Activated CD4-positive, alpha-beta memory T cell treated with anti-CD3 and anti-CD28 coated beads for 36 hours (primary cell): Measurements from ENCODE around the gene TPPP3. TPM values are rescaled to one million over a fixed set of nuclear protein-coding genes. Genes with fewer than 3 reads are reported as not detected.

ENCODE experiments used
- CTCF ChIA-PET: fragments of 350-600 bp; sonication (Branson Sonifier 250); formaldehyde crosslinking; loops from one replicate; lab custom pipeline; 2021; ENCODE audit warnings: antibody characterized with exemption, inconsistent platforms; lab: Charles Lee
- POLR2A ChIA-PET: fragments of 350-600 bp; sonication (Branson Sonifier 250); formaldehyde crosslinking; loops from one replicate; lab custom pipeline; 2021; ENCODE audit warnings: antibody characterized with exemption; lab: Charles Lee
- DNase-seq: peaks from one replicate; pipeline ENCODE4 v3.0.0-alpha.2; 2020
- H3K27ac Mint-ChIP-seq: one replicate; pipeline ENCODE4 v1.8.0; 2021; ENCODE audit warnings: mixed read lengths
- H3K27me3 Mint-ChIP-seq: one replicate; pipeline ENCODE4 v1.8.0; 2021; ENCODE audit warnings: mixed read lengths
- H3K36me3 Mint-ChIP-seq: one replicate; pipeline ENCODE4 v1.8.0; 2021; ENCODE audit warnings: mixed read lengths
- H3K4me1 Mint-ChIP-seq: one replicate; pipeline ENCODE4 v1.8.0; 2021; ENCODE audit warnings: low read depth, mixed read lengths
- H3K4me3 Mint-ChIP-seq: one replicate; pipeline ENCODE4 v1.8.0; 2021; ENCODE audit warnings: mild to moderate bottlenecking, mixed read lengths
- H3K9me3 Mint-ChIP-seq: one replicate; pipeline ENCODE4 v1.8.0; 2021; ENCODE audit warnings: mixed read lengths
- intact Hi-C: fragments of 100-400 bp; cut with micrococcal nuclease; formaldehyde crosslinking; loops from one replicate; pipeline ENCODE4 v1.15.1; 2023
- total RNA-seq, 2 experiments: library from RNA; stranded (reverse); gene quantifications; one replicate each; pipeline ENCODE4 v1.2.3, GENCODE V29; 2021

Gene TPPP3
- total RNA-seq, 2 experiments from 2014 or later, result not detected

GRCh38 chr16:67432506-67432890, 39.2 kb upstream of the TPPP3 start:
- H3K4me1 Mint-ChIP-seq, result peaks cover 10% of the 10 kb centered on the region
- H3K36me3 Mint-ChIP-seq, result no peaks in the 10 kb centered on the region
- no peak overlapping the region for H3K27ac Mint-ChIP-seq
- H3K27me3 Mint-ChIP-seq, result peaks cover 23% of the 10 kb centered on the region
- CTCF ChIA-PET, result interaction anchor here (0.8 to 1.4 kb wide), 4 partner anchors 10 to 185 kb away, joined by 3 to 4 read pairs (median 3); partner anchors contain the start of gene FHOD1
- intact Hi-C loops, result no loop called here
- no peak for DNase-seq
- POLR2A ChIA-PET, result no interaction called here
- H3K9me3 Mint-ChIP-seq, result no peaks in the 10 kb centered on the region
- no peak overlapping the region for H3K4me3 Mint-ChIP-seq

- ChIA-PET POLR2A (interaction anchor here (1.8 kb wide), 1 partner anchor 19 kb away, joined by 4 read pairs; no protein-coding TSS in a partner anchor), CTCF (interaction anchor here (0.8 to 1.4 kb wide), 3 partner anchors 168 to 184 kb away, joined by 3 to 4 read pairs (median 3); partner anchors contain the start of gene FHOD1)
- Mint-ChIP-seq H3K4me3 (peak overlapping the region; percentile 28), H3K9me3 (no peaks in the 10 kb centered on the region), H3K27ac (no peak overlapping the region), H3K36me3 (no peaks in the 10 kb centered on the region), H3K27me3 (peaks cover 27% of the 10 kb centered on the region), H3K4me1 (peaks cover 10% of the 10 kb centered on the region)
- no peak for DNase-seq
- intact Hi-C loops, result no loop called here
Observed at GRCh38 chr16:67431775-67432505, 38.6 kb upstream of the TPPP3 start.

- Mint-ChIP-seq H3K27ac (no peak within 1 kb of the TSS), H3K27me3 (peaks cover 28% of the 10 kb centered on the region), H3K4me3 (peak within 1 kb of the TSS; percentile 67), H3K9me3 (no peaks in the 10 kb centered on the region), H3K4me1 (peaks cover 10% of the 10 kb centered on the region), H3K36me3 (no peaks in the 10 kb centered on the region)
- DNase-seq, result peak; percentile 36
- ChIA-PET POLR2A (interaction anchor here (0.5 to 1.8 kb wide), 2 partner anchors 15 to 19 kb away, joined by 3 to 4 read pairs; partner anchors contain the start of gene ZDHHC1), CTCF (interaction anchor here (1.0 to 1.5 kb wide), 7 partner anchors 8 to 183 kb away, joined by 3 to 6 read pairs (median 4); partner anchors contain the start of gene FHOD1)
- intact Hi-C loops, result no loop called here
Observed at GRCh38 chr16:67430977-67431774, 37.9 kb upstream of the TPPP3 start, which contains the start of gene HSD11B2. Gene HSD11B2 (plus strand): TSS chr16:67431121. CDS start chr16:67431249, 128 bp downstream.

- H3K27ac Mint-ChIP-seq, result no peak overlapping the region
Observed at GRCh38 chr16:67430504-67430976, 37.2 kb upstream of the TPPP3 start.

GRCh38 chr16:67429799-67430503, 36.7 kb upstream of the TPPP3 start:
- ChIA-PET CTCF (interaction anchor here (1.0 to 6.7 kb wide), 9 partner anchors 9 to 181 kb away, joined by 3 to 71 read pairs (median 6); partner anchors contain the start of gene ZDHHC1), POLR2A (interaction anchor here (1.8 kb wide), 1 partner anchor 21 kb away, joined by 4 read pairs; no protein-coding TSS in a partner anchor)
- H3K4me3 Mint-ChIP-seq, result peak overlapping the region; percentile 67
- H3K36me3 Mint-ChIP-seq, result no peaks in the 10 kb centered on the region
- intact Hi-C loops, result loop anchor here (1.0 kb wide), 1 partner anchor 35 kb away; no protein-coding TSS in a partner anchor
- no peaks in the 10 kb centered on the region for H3K9me3 Mint-ChIP-seq
- H3K27ac Mint-ChIP-seq, result no peak overlapping the region
- no peak for DNase-seq
- H3K4me1 Mint-ChIP-seq, result peaks cover 10% of the 10 kb centered on the region
- H3K27me3 Mint-ChIP-seq, result peaks cover 36% of the 10 kb centered on the region

More at GRCh38 chr16:67430504-67430976, 37.2 kb upstream of the TPPP3 start:
- Mint-ChIP-seq H3K36me3 (no peaks in the 10 kb centered on the region), H3K4me3 (peak overlapping the region; percentile 67), H3K4me1 (peaks cover 10% of the 10 kb centered on the region), H3K27me3 (peaks cover 33% of the 10 kb centered on the region), H3K9me3 (no peaks in the 10 kb centered on the region)
- DNase-seq, result peak; percentile 36
- ChIA-PET POLR2A (interaction anchor here (1.8 kb wide), 1 partner anchor 20 kb away, joined by 4 read pairs; no protein-coding TSS in a partner anchor), CTCF (interaction anchor here (1.0 to 1.5 kb wide), 5 partner anchors 8 to 38 kb away, joined by 3 to 6 read pairs (median 4); no protein-coding TSS in a partner anchor)
- intact Hi-C loops, result no loop called here

- ChIA-PET POLR2A (no interaction called here), CTCF (interaction anchor here (0.6 to 6.7 kb wide), 14 partner anchors 12 to 232 kb away, joined by 3 to 71 read pairs (median 8); partner anchors contain the start of gene ZDHHC1)
- Mint-ChIP-seq H3K27ac (no peak overlapping the region), H3K9me3 (no peaks in the 10 kb centered on the region), H3K4me3 (peak overlapping the region; percentile 20), H3K27me3 (peaks cover 36% of the 10 kb centered on the region), H3K4me1 (peaks cover 10% of the 10 kb centered on the region), H3K36me3 (no peaks in the 10 kb centered on the region)
- intact Hi-C loops, result loop anchor here (1.0 kb wide), 1 partner anchor 36 kb away; no protein-coding TSS in a partner anchor
- DNase-seq, result no peak
Observed at GRCh38 chr16:67429053-67429798, 35.9 kb upstream of the TPPP3 start.

- intact Hi-C loops, result no loop called here
- no peak overlapping the region for H3K4me3 Mint-ChIP-seq
- no peak overlapping the region for H3K27ac Mint-ChIP-seq
- H3K36me3 Mint-ChIP-seq, result no peaks in the 10 kb centered on the region
- H3K4me1 Mint-ChIP-seq, result peaks cover 10% of the 10 kb centered on the region
- DNase-seq, result peak; percentile 76
- ChIA-PET POLR2A (interaction anchor here (0.6 kb wide), 1 partner anchor 53 kb away, joined by 3 read pairs; the partner anchor contains the start of gene ATP6V0D1), CTCF (interaction anchor here (0.5 to 6.7 kb wide), 43 partner anchors 8 to 470 kb away, joined by 3 to 71 read pairs (median 5); partner anchors contain the start of genes AGRP, ATP6V0D1, TMEM208 and TPPP3)
- H3K9me3 Mint-ChIP-seq, result no peaks in the 10 kb centered on the region
- peaks cover 39% of the 10 kb centered on the region for H3K27me3 Mint-ChIP-seq
Observed at GRCh38 chr16:67428146-67428731, 34.9 kb upstream of the TPPP3 start.

- ChIA-PET CTCF (interaction anchor here (0.6 to 6.7 kb wide), 17 partner anchors 10 to 468 kb away, joined by 3 to 71 read pairs (median 5); partner anchors contain the start of genes ATP6V0D1, TMEM208 and ZDHHC1), POLR2A (no interaction called here)
- intact Hi-C loops, result no loop called here
- Mint-ChIP-seq H3K4me3 (no peak overlapping the region), H3K4me1 (peaks cover 6% of the 10 kb centered on the region), H3K9me3 (no peaks in the 10 kb centered on the region), H3K27ac (no peak overlapping the region), H3K27me3 (peaks cover 39% of the 10 kb centered on the region), H3K36me3 (no peaks in the 10 kb centered on the region)
- no peak for DNase-seq
Observed at GRCh38 chr16:67426950-67427349, 33.7 kb upstream of the TPPP3 start.

GRCh38 chr16:67426022-67426421, 32.7 kb upstream of the TPPP3 start:
- Mint-ChIP-seq H3K36me3 (no peaks in the 10 kb centered on the region), H3K4me1 (peaks cover 3% of the 10 kb centered on the region), H3K4me3 (no peak overlapping the region), H3K27ac (no peak overlapping the region), H3K27me3 (peaks cover 36% of the 10 kb centered on the region), H3K9me3 (no peaks in the 10 kb centered on the region)
- ChIA-PET POLR2A (no interaction called here), CTCF (interaction anchor here (3.7 to 6.7 kb wide), 4 partner anchors 9 to 40 kb away, joined by 26 to 71 read pairs (median 40); partner anchors contain the start of gene ZDHHC1)
- no peak for DNase-seq
- intact Hi-C loops, result no loop called here

- Mint-ChIP-seq H3K9me3 (no peaks in the 10 kb centered on the region), H3K4me1 (peaks cover 3% of the 10 kb centered on the region), H3K27me3 (peaks cover 36% of the 10 kb centered on the region), H3K4me3 (no peak overlapping the region), H3K27ac (no peak overlapping the region), H3K36me3 (no peaks in the 10 kb centered on the region)
- DNase-seq, result no peak
- CTCF ChIA-PET, result interaction anchor here (3.7 to 6.7 kb wide), 4 partner anchors 8 to 40 kb away, joined by 26 to 71 read pairs (median 40); partner anchors contain the start of gene ZDHHC1
- intact Hi-C loops, result no loop called here
- POLR2A ChIA-PET, result no interaction called here
Observed at GRCh38 chr16:67425580-67425979, 32.3 kb upstream of the TPPP3 start.
